Caco-2 (cell line): ENCODE data around the gene CENPX. TPM values are rescaled to one million over a fixed set of nuclear protein-coding genes. Genes with fewer than 3 reads are reported as not detected.

Source experiments
- BruUV-seq: library from RNA; stranded (reverse); fragments of 400-500 nt; replicated peaks from 2 replicates; lab custom pipeline; 2021; lab: Mats Ljungman, UMichigan
- CTCF ChIA-PET: fragments of 300-600 bp; sonication (Branson Sonifier 250); formaldehyde crosslinking; loops from one replicate; lab custom pipeline; 2022; ENCODE audit warnings: antibody characterized with exemption; lab: Charles Lee
- POLR2A ChIA-PET: fragments of 300-600 bp; sonication (Branson Sonifier 250); formaldehyde crosslinking; loops from one replicate; lab custom pipeline; 2022; ENCODE audit warnings: antibody characterized with exemption; lab: Charles Lee
- DNase-seq, 2 experiments: peaks; one replicate each; pipeline versions ENCODE4 v3.0.0 to v3.0.0-alpha.2; 2020 to 2022
- H3K27me3 ChIP-seq: replicated peaks from 2 replicates; pipeline ENCODE4 v1.6.0; 2011; ENCODE audit warnings: low read length; ENCODE audit not compliant: control insufficient read depth, insufficient read depth
- H3K36me3 ChIP-seq: 2 replicates; pipeline ENCODE4 v1.5.1; 2011; ENCODE audit warnings: low read length; ENCODE audit not compliant: control insufficient read depth, insufficient read depth
- H3K4me1 ChIP-seq: fragments of 250-450 bp; sonication (Bioruptor Pico); 2 replicates; pipeline ENCODE4 v1.5.1; 2020; ENCODE audit warnings: mild to moderate bottlenecking
- H3K4me3 ChIP-seq: 2 replicates; pipeline ENCODE4 v1.5.1; 2011; ENCODE audit warnings: low read depth, mild to moderate bottlenecking, control low read depth, low read length
- H3K9me3 ChIP-seq: fragments of 250-450 bp; sonication (Bioruptor Pico); 2 replicates; pipeline ENCODE4 v1.5.1; 2020; ENCODE audit warnings: mild to moderate bottlenecking, moderate library complexity
- H3K27ac Mint-ChIP-seq: one replicate; pipeline ENCODE4 v1.8.0; 2022; ENCODE audit warnings: mixed read lengths; ENCODE audit not compliant: unreplicated experiment
- H3K27me3 Mint-ChIP-seq: one replicate; pipeline ENCODE4 v1.8.0; 2022; ENCODE audit warnings: mixed read lengths; ENCODE audit not compliant: insufficient read depth, unreplicated experiment
- H3K36me3 Mint-ChIP-seq: one replicate; pipeline ENCODE4 v1.8.0; 2022; ENCODE audit warnings: mild to moderate bottlenecking, mixed read lengths; ENCODE audit not compliant: insufficient read depth, unreplicated experiment
- H3K4me1 Mint-ChIP-seq: one replicate; pipeline ENCODE4 v1.8.0; 2022; ENCODE audit warnings: low read depth, mixed read lengths; ENCODE audit not compliant: unreplicated experiment
- H3K4me3 Mint-ChIP-seq: one replicate; pipeline ENCODE4 v1.8.0; 2022; ENCODE audit warnings: mild to moderate bottlenecking, moderate library complexity, mixed read lengths; ENCODE audit not compliant: unreplicated experiment
- H3K9me3 Mint-ChIP-seq: one replicate; pipeline ENCODE4 v1.8.0; 2022; ENCODE audit warnings: mixed read lengths; ENCODE audit not compliant: unreplicated experiment
- intact Hi-C: fragments of 100-400 bp; cut with micrococcal nuclease; formaldehyde crosslinking; loops from one replicate; pipeline ENCODE4 v1.10.0; 2022; ENCODE audit not compliant: unreplicated experiment
- total RNA-seq: library from RNA; stranded (reverse); gene quantifications from 2 replicates; pipeline ENCODE4 v1.2.3, GENCODE V29; 2022
- TF ChIP-seq, protein P1 (sequence below), 2 experiments: fragments of 200-600 bp in 1 of 2; IDR thresholded peaks; 1 replicate in 1 of 2; 2 replicates in 1 of 2; pipeline versions ENCODE4 v1.5.1 to v1.8.0; 2011 to 2022; ENCODE audit warnings: antibody characterized with exemption in 1 of 2, control low read depth in 1 of 2, inconsistent platforms in 1 of 2, low read depth in 1 of 2, low read length in 1 of 2, mild to moderate bottlenecking in 1 of 2, moderate library complexity in 1 of 2; ENCODE audit not compliant: insufficient read depth in 1 of 2, severe bottlenecking in 1 of 2, unreplicated experiment in 1 of 2

CENPX gene
- total RNA-seq, 1 experiment from 2014 or later, result 85.3 TPM

GRCh38 chr17:82016061-82016874, 6.4 kb downstream of the CENPX start:
- Mint-ChIP-seq H3K4me3 (no peak overlapping the region), H3K9me3 (no peaks in the 10 kb centered on the region), H3K4me1 (no peaks in the 10 kb centered on the region), H3K36me3 (peaks cover 42% of the 10 kb centered on the region), H3K27ac (no peak overlapping the region), H3K27me3 (no peaks in the 10 kb centered on the region)
- Histone ChIP-seq H3K36me3 (no peaks in the 10 kb centered on the region; the same call in 1 of the 2 replicates), H3K4me3 (no peak overlapping the region), H3K9me3 (no peaks in the 10 kb centered on the region), H3K27me3 (no peaks in the 10 kb centered on the region), H3K4me1 (peaks cover 5% of the 10 kb centered on the region)
- TF ChIP-seq, protein P1, sequence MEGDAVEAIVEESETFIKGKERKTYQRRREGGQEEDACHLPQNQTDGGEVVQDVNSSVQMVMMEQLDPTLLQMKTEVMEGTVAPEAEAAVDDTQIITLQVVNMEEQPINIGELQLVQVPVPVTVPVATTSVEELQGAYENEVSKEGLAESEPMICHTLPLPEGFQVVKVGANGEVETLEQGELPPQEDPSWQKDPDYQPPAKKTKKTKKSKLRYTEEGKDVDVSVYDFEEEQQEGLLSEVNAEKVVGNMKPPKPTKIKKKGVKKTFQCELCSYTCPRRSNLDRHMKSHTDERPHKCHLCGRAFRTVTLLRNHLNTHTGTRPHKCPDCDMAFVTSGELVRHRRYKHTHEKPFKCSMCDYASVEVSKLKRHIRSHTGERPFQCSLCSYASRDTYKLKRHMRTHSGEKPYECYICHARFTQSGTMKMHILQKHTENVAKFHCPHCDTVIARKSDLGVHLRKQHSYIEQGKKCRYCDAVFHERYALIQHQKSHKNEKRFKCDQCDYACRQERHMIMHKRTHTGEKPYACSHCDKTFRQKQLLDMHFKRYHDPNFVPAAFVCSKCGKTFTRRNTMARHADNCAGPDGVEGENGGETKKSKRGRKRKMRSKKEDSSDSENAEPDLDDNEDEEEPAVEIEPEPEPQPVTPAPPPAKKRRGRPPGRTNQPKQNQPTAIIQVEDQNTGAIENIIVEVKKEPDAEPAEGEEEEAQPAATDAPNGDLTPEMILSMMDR (IDR thresholded peaks at IDR 0.05; ENCODE audit: insufficient read depth in 1 of 2, low read depth in 1 of 2, low read length in 1 of 2, severe bottlenecking in 1 of 2, unreplicated experiment in 1 of 2), result no peak
- no peak for DNase-seq
- intact Hi-C loops, result no loop called here
- ChIA-PET CTCF (no interaction called here), POLR2A (no interaction called here)
- BruUV-seq, result no TSS peak

DNA sequence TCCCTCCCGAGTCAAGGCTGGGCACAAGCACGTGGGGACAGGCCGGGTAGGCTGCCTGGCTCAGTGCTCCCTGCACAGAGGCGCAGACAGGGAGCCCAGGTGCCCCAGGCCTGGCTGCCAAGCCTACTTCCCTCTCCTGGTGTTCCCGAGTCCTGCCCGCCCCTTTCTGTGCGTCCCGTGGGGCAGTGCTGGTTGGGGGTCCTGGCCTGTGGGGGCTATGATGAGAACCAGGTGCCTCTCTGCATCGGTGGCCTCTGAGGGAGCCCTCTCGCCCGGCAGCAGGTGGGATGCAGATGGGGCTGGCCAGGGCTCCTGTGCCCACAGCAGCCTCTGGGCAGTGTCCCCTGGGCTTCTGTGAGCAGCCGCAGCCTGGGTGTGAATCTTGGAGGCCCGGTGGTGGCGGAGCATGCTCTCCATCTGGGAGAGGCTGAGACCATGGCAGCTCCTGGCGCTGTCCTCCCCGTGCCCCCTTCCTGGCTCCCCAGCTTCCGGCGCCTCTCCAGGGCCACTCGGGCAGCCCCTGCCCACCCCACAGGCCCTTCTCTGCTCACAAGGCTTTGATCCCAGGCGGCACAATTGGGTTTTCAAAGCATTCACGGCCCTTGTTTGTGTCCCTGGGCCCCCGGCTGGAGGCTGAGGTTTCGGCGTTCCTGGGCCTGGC, 7.2 kb downstream of the CENPX start:
- H3K4me1 Mint-ChIP-seq, result no peaks in the 10 kb centered on the region
- H3K4me3 Mint-ChIP-seq, result no peak overlapping the region
- H3K4me1 ChIP-seq, result 0 out of 2 replicates have a peak, but pooled peaks cover 4% of the 10 kb centered on the region
- BruUV-seq, result no TSS peak
- H3K36me3 Mint-ChIP-seq, result peaks cover 39% of the 10 kb centered on the region
- no peak overlapping the region for H3K4me3 ChIP-seq
- no peak overlapping the region for H3K27ac Mint-ChIP-seq
- H3K36me3 ChIP-seq, result no peaks in the 10 kb centered on the region; the same call in 1 of the 2 replicates
- intact Hi-C loops, result no loop called here
- H3K27me3 ChIP-seq, result no peaks in the 10 kb centered on the region
- CTCF ChIA-PET, result no interaction called here
- TF ChIP-seq, protein P1 (IDR thresholded peaks at IDR 0.05; ENCODE audit: insufficient read depth in 1 of 2, low read depth in 1 of 2, low read length in 1 of 2, severe bottlenecking in 1 of 2, unreplicated experiment in 1 of 2), result no peak
- no peak for DNase-seq
- POLR2A ChIA-PET, result no interaction called here
- no peaks in the 10 kb centered on the region for H3K9me3 Mint-ChIP-seq
- no peaks in the 10 kb centered on the region for H3K27me3 Mint-ChIP-seq
- H3K9me3 ChIP-seq, result no peaks in the 10 kb centered on the region

GRCh38 chr17:82014971-82015310, 7.7 kb downstream of the CENPX start:
- ChIA-PET POLR2A (no interaction called here), CTCF (no interaction called here)
- no TSS peak for BruUV-seq

More at GRCh38 chr17:82014971-82015310, 7.7 kb downstream of the CENPX start:
- no peaks in the 10 kb centered on the region for H3K9me3 ChIP-seq
- no peaks in the 10 kb centered on the region; the same call in 1 of the 2 replicates for H3K36me3 ChIP-seq
- intact Hi-C loops, result no loop called here
- no peaks in the 10 kb centered on the region for H3K27me3 ChIP-seq
- no peak for DNase-seq
- Mint-ChIP-seq H3K4me3 (no peak overlapping the region), H3K36me3 (peaks cover 34% of the 10 kb centered on the region), H3K27ac (no peak overlapping the region), H3K27me3 (no peaks in the 10 kb centered on the region), H3K9me3 (no peaks in the 10 kb centered on the region), H3K4me1 (no peaks in the 10 kb centered on the region)
- H3K4me3 ChIP-seq, result no peak overlapping the region
- 0 out of 2 replicates have a peak, but pooled peaks cover 4% of the 10 kb centered on the region for H3K4me1 ChIP-seq
- TF ChIP-seq, protein P1 (IDR thresholded peaks at IDR 0.05; ENCODE audit: insufficient read depth in 1 of 2, low read depth in 1 of 2, low read length in 1 of 2, severe bottlenecking in 1 of 2, unreplicated experiment in 1 of 2), result no peak
